Mesenchymal stem cell (in vitro differentiated cells and primary cell): Measurements from ENCODE around the gene EPHA1.
A peak's percentile ranks its signal among the peaks of the same experiment; 100 is the strongest.

Source experiments
- DNase-seq: peaks from one replicate; pipeline ENCODE4 v3.0.0-alpha.2; 2013
- H2AFZ ChIP-seq: one replicate; pipeline ENCODE4 v1.6.1; 2013; ENCODE audit warnings: low read depth, mild to moderate bottlenecking, control low read depth, inconsistent platforms, low read length, moderate library complexity
- H2AK5ac ChIP-seq: 2 replicates; pipeline ENCODE4 v1.6.1; 2013; ENCODE audit warnings: low read length, moderate library complexity, mild to moderate bottlenecking, inconsistent platforms; ENCODE audit not compliant: severe bottlenecking
- H2BK120ac ChIP-seq: one replicate; pipeline ENCODE4 v1.6.1; 2013; ENCODE audit warnings: low read depth, mild to moderate bottlenecking, inconsistent platforms, low read length, moderate library complexity
- H2BK12ac ChIP-seq, 2 experiments: one replicate each; pipeline ENCODE4 v1.6.1; 2013; ENCODE audit warnings: inconsistent platforms in 2 of 2, low read length in 2 of 2, mild to moderate bottlenecking in 2 of 2, moderate library complexity in 2 of 2, control low read depth in 1 of 2
- H2BK15ac ChIP-seq: one replicate; pipeline ENCODE4 v1.6.1; 2013; ENCODE audit warnings: mild to moderate bottlenecking, low read depth, inconsistent platforms; ENCODE audit not compliant: poor library complexity, severe bottlenecking
- H2BK5ac ChIP-seq: 2 replicates; pipeline ENCODE4 v1.6.1; 2013; ENCODE audit warnings: low read depth, mild to moderate bottlenecking, low read length, control low read depth, inconsistent platforms; ENCODE audit not compliant: poor library complexity, severe bottlenecking
- H3K14ac ChIP-seq, 2 experiments: one replicate each; pipeline ENCODE4 v1.6.1; 2013; ENCODE audit warnings: inconsistent platforms in 2 of 2, low read length in 2 of 2, control low read depth in 1 of 2, mild to moderate bottlenecking in 1 of 2, moderate library complexity in 1 of 2
- H3K18ac ChIP-seq, 2 experiments: one replicate each; pipeline ENCODE4 v1.6.1; 2013; ENCODE audit warnings: inconsistent platforms in 2 of 2, low read length in 2 of 2, control low read depth in 1 of 2, low read depth in 1 of 2, mild to moderate bottlenecking in 1 of 2
- H3K23ac ChIP-seq, 2 experiments: one replicate each; pipeline ENCODE4 v1.6.1; 2013; ENCODE audit warnings: inconsistent platforms in 2 of 2, low read length in 2 of 2, mild to moderate bottlenecking in 2 of 2, moderate library complexity in 2 of 2, control low read depth in 1 of 2
- H3K27ac ChIP-seq: 2 replicates; pipeline ENCODE4 v1.5.1; 2013; ENCODE audit warnings: mild to moderate bottlenecking, moderate library complexity, low read length, control low read depth, inconsistent platforms; ENCODE audit not compliant: poor library complexity, severe bottlenecking
- H3K27me3 ChIP-seq, 2 experiments: 2 replicates each; pipeline versions ENCODE4 v1.6.1 to v1.7.0; 2013; ENCODE audit warnings: low read length in 2 of 2, mild to moderate bottlenecking in 2 of 2, moderate library complexity in 2 of 2, control low read depth in 1 of 2, inconsistent platforms in 1 of 2; ENCODE audit not compliant: control insufficient read depth in 1 of 2, insufficient read depth in 1 of 2
- H3K36me3 ChIP-seq, 2 experiments: 2 replicates each; pipeline versions ENCODE4 v1.6.1 to v1.7.0; 2013; ENCODE audit warnings: low read length in 2 of 2, control low read depth in 1 of 2, inconsistent platforms in 1 of 2, low read depth in 1 of 2, mild to moderate bottlenecking in 1 of 2; ENCODE audit not compliant: insufficient read depth in 2 of 2, control insufficient read depth in 1 of 2
- H3K4ac ChIP-seq, 2 experiments: one replicate each; pipeline ENCODE4 v1.6.1; 2013; ENCODE audit warnings: inconsistent platforms in 2 of 2, low read length in 2 of 2, mild to moderate bottlenecking in 2 of 2, moderate library complexity in 2 of 2, control low read depth in 1 of 2, low read depth in 1 of 2
- H3K4me1 ChIP-seq: 2 replicates; pipeline ENCODE4 v1.6.1; 2013; ENCODE audit warnings: low read depth, low read length, control low read depth; ENCODE audit not compliant: control insufficient read depth, insufficient read depth
- H3K4me2 ChIP-seq: 2 replicates; pipeline ENCODE4 v1.6.1; 2013; ENCODE audit warnings: low read length, mild to moderate bottlenecking, inconsistent platforms; ENCODE audit not compliant: poor library complexity, severe bottlenecking
- H3K4me3 ChIP-seq, 2 experiments: 2 replicates each; pipeline versions ENCODE4 v1.5.1 to v1.7.0; 2013; ENCODE audit warnings: low read length in 2 of 2, mild to moderate bottlenecking in 2 of 2, control low read depth in 1 of 2, low read depth in 1 of 2; ENCODE audit not compliant: insufficient read depth in 1 of 2
- H3K79me1 ChIP-seq: replicated peaks from 2 replicates; pipeline ENCODE4 v1.6.1; 2013; ENCODE audit warnings: mild to moderate bottlenecking, control low read depth, low read length, inconsistent platforms; ENCODE audit not compliant: poor library complexity, severe bottlenecking
- H3K9ac ChIP-seq: 2 replicates; pipeline ENCODE4 v1.7.0; 2013; ENCODE audit warnings: mild to moderate bottlenecking, low read length, moderate library complexity
- H3K9me3 ChIP-seq: 2 replicates; pipeline ENCODE4 v1.7.0; 2013; ENCODE audit warnings: mild to moderate bottlenecking, low read length; ENCODE audit not compliant: control insufficient read depth
- H4K8ac ChIP-seq: one replicate; pipeline ENCODE4 v1.6.1; 2013; ENCODE audit warnings: inconsistent platforms, mild to moderate bottlenecking, low read length, moderate library complexity
- H4K91ac ChIP-seq: one replicate; pipeline ENCODE4 v1.6.1; 2013; ENCODE audit warnings: mild to moderate bottlenecking, low read length, inconsistent platforms
- WGBS: methylation state at CpG from one replicate; pipeline ENCODE4 v1.1.7; 2013; ENCODE audit warnings: mixed read lengths; 5-methylcytosine and 5-hydroxymethylcytosine counted together

The EPHA1 gene

GRCh38 chr7:143433759-143434158 is 25.1 kb upstream of the EPHA1 start:
- H2AK5ac ChIP-seq, result no peak overlapping the region
- 100% methylated on average over 2 of the region's 4 CpGs for WGBS
- no peak for DNase-seq

GRCh38 chr7:143431109-143431508 is 22.5 kb upstream of the EPHA1 start:
- Histone ChIP-seq H3K9me3 (no peaks in the 10 kb centered on the region), H3K23ac (no peak overlapping the region), H3K79me1 (no peaks in the 10 kb centered on the region), H2BK120ac (no peak overlapping the region), H3K27me3 (no peaks in the 10 kb centered on the region), H4K8ac (no peak overlapping the region), H3K4me1 (no peaks in the 10 kb centered on the region), H4K91ac (no peak overlapping the region), H3K9ac (no peak overlapping the region), H3K14ac (no peak overlapping the region), H2BK15ac (no peak overlapping the region), H3K27ac (no peak overlapping the region), H3K18ac (no peak overlapping the region), H3K4me2 (no peak overlapping the region), H2BK12ac (no peak overlapping the region), H2BK5ac (no peak overlapping the region), H3K36me3 (no peaks in the 10 kb centered on the region), H2AK5ac (no peak overlapping the region), H2AFZ (no peak overlapping the region), H3K4me3 (no peak overlapping the region), H3K4ac (no peak overlapping the region)
- 44% methylated on average over 2 of the region's 2 CpGs for WGBS
- no peak for DNase-seq

More at GRCh38 chr7:143433759-143434158, 25.1 kb upstream of the EPHA1 start:
- Histone ChIP-seq H2BK12ac (no peak overlapping the region), H2BK15ac (no peak overlapping the region), H2BK120ac (no peak overlapping the region), H3K4me1 (no peaks in the 10 kb centered on the region), H3K9me3 (no peaks in the 10 kb centered on the region), H3K4me2 (no peak overlapping the region), H3K4me3 (no peak overlapping the region), H3K27ac (no peak overlapping the region), H3K14ac (no peak overlapping the region), H3K79me1 (no peaks in the 10 kb centered on the region), H3K4ac (no peak overlapping the region), H4K8ac (no peak overlapping the region), H3K36me3 (no peaks in the 10 kb centered on the region), H2AFZ (no peak overlapping the region), H4K91ac (no peak overlapping the region), H2BK5ac (no peak overlapping the region), H3K18ac (no peak overlapping the region), H3K9ac (no peak overlapping the region), H3K27me3 (no peaks in the 10 kb centered on the region), H3K23ac (no peak overlapping the region)

- Histone ChIP-seq H2BK12ac (no peak overlapping the region), H2AFZ (no peak overlapping the region), H3K36me3 (no peaks in the 10 kb centered on the region), H3K4ac (no peak overlapping the region), H3K4me2 (no peak overlapping the region), H2BK15ac (no peak overlapping the region), H2BK5ac (no peak overlapping the region), H3K4me1 (no peaks in the 10 kb centered on the region), H3K23ac (no peak overlapping the region), H4K91ac (no peak overlapping the region), H3K9me3 (no peaks in the 10 kb centered on the region), H3K27ac (no peak overlapping the region), H3K18ac (no peak overlapping the region), H3K14ac (no peak overlapping the region), H3K79me1 (no peaks in the 10 kb centered on the region), H4K8ac (no peak overlapping the region), H3K4me3 (no peak overlapping the region), H2BK120ac (no peak overlapping the region), H3K27me3 (no peaks in the 10 kb centered on the region), H3K9ac (peak overlapping the region; percentile 65), H2AK5ac (no peak overlapping the region)
- DNase-seq, result no peak
- 89% methylated on average over 7 of the region's 10 CpGs for WGBS
Observed at GRCh38 chr7:143429770-143430698, 21.4 kb upstream of the EPHA1 start.

- Histone ChIP-seq H2AK5ac (no peak overlapping the region), H3K4me1 (no peaks in the 10 kb centered on the region), H3K27ac (no peak overlapping the region)
Observed at GRCh38 chr7:143426479-143427142, 18.0 kb upstream of the EPHA1 start.

More at GRCh38 chr7:143426479-143427142, 18.0 kb upstream of the EPHA1 start:
- H3K14ac ChIP-seq, result no peak overlapping the region
- H3K4me2 ChIP-seq, result no peak overlapping the region
- H2BK5ac ChIP-seq, result no peak overlapping the region
- 89% methylated on average over 2 of the region's 2 CpGs for WGBS
- H3K36me3 ChIP-seq, result no peaks in the 10 kb centered on the region
- H3K18ac ChIP-seq, result no peak overlapping the region
- no peak overlapping the region for H2BK120ac ChIP-seq
- no peak overlapping the region for H3K23ac ChIP-seq
- DNase-seq, result no peak
- no peak overlapping the region for H3K4me3 ChIP-seq
- no peak overlapping the region for H2BK12ac ChIP-seq
- H2AFZ ChIP-seq, result no peak overlapping the region
- H2BK15ac ChIP-seq, result no peak overlapping the region
- no peaks in the 10 kb centered on the region for H3K79me1 ChIP-seq
- no peak overlapping the region for H3K9ac ChIP-seq
- H3K9me3 ChIP-seq, result no peaks in the 10 kb centered on the region
- H3K27me3 ChIP-seq, result no peaks in the 10 kb centered on the region
- no peak overlapping the region for H3K4ac ChIP-seq
- no peak overlapping the region for H4K8ac ChIP-seq
- H4K91ac ChIP-seq, result no peak overlapping the region
